ENCODE measurements around the gene NCR3LG1.

The NCR3LG1 gene

DNA sequence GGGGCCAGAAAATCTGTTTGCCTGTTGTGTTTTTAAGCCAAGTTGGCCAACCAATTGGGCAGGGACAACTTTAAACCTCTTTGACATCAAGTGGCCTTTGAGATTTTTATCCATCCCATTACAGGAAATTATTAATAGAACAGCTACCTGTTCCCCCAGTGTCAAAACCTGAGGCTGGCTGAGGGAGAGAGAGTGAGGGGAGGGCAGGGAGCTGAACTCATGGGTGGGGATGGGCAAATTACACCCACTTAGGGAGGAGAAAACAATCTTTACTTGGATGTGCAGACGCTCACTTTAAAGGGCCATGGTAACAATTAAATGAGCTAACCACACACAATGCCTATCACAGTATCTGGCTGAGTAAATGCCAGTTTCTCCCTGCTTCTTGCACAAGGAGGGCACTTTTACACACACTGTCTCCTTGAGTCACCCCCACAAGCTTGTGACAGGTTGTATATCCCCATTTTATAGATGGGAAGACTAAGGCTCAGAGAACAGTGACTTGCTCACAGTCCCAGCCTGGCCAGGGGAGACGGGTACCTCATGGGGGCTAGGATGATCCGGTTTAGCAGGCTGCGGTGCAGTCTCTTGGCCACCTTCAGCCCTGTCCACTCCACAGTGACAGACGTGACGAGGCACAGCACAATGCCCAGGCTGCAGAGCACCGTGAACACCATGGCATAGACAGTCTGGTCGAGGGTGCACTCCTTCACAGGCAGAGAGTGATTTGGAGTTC, 54.6 kb downstream of the NCR3LG1 start:
- Histone ChIP-seq H2BK5ac (ENCODE audit: low read depth, low read length, poor library complexity, severe bottlenecking) (no peak overlapping the region), H3K4me1 (ENCODE audit: control insufficient read depth, insufficient read depth, low read depth, low read length) (peaks cover 2% of the 10 kb centered on the region), H3K4ac (ENCODE audit: low read depth in 1 of 2, low read length in 2 of 2) (no peak overlapping the region), H3K9ac (ENCODE audit: low read length) (no peak overlapping the region), H4K8ac (ENCODE audit: low read length) (no peak overlapping the region), H3K4me3 (ENCODE audit: insufficient read depth in 1 of 2, low read depth in 1 of 2, low read length in 2 of 2) (peak overlapping the region in 1 of 2 experiments; percentile 11), H2BK120ac (ENCODE audit: low read depth, low read length) (no peak overlapping the region), H3K79me1 (replicated peaks; ENCODE audit: low read length, poor library complexity, severe bottlenecking) (no peaks in the 10 kb centered on the region), H3K18ac (ENCODE audit: low read depth in 1 of 2, low read length in 2 of 2) (no peak overlapping the region), H3K27ac (ENCODE audit: low read length, poor library complexity, severe bottlenecking) (no peak overlapping the region), H3K27me3 (ENCODE audit: control insufficient read depth in 1 of 2, insufficient read depth in 1 of 2, low read length in 2 of 2) (peaks cover 7 to 26% of the 10 kb centered on the region in 2 experiments), H2AK5ac (ENCODE audit: low read length, severe bottlenecking) (no peak overlapping the region), H3K14ac (ENCODE audit: low read length in 2 of 2) (peak overlapping the region in 1 of 2 experiments; percentile 25), H3K36me3 (ENCODE audit: control insufficient read depth in 1 of 2, insufficient read depth in 2 of 2, low read depth in 1 of 2, low read length in 2 of 2) (no peaks in the 10 kb centered on the region), H3K9me3 (ENCODE audit: control insufficient read depth, low read length) (no peaks in the 10 kb centered on the region), H2BK15ac (ENCODE audit: low read depth, poor library complexity, severe bottlenecking) (no peak overlapping the region), H3K4me2 (ENCODE audit: low read length, poor library complexity, severe bottlenecking) (no peak overlapping the region), H2AFZ (ENCODE audit: low read depth, low read length) (no peak overlapping the region), H2BK12ac (ENCODE audit: low read length in 2 of 2) (no peak overlapping the region), H4K91ac (ENCODE audit: low read length) (no peak overlapping the region), H3K23ac (ENCODE audit: low read length in 2 of 2) (no peak overlapping the region)
- 87% methylated on average over 8 of the region's 8 CpGs for WGBS
- DNase-seq = no peak

DNA sequence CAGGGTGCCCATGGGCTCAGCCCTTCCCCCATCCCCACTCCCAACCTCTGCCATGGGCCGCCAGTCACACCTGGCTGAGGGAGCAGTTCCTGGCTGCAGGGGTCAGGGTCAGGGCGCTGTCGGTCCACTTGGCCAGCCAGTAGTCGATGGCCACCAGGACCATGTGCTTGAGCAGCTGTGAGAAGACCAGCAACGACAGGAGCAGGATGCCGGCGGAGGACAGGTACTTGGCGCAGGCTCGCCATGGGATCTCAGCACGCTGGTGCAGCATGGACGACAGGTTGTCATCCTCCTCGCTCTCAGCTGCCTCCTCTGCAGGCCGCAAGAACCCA, 55.2 kb downstream of the NCR3LG1 start:
- Histone ChIP-seq H2BK12ac (ENCODE audit: low read length in 2 of 2) (no peak overlapping the region), H3K4me3 (ENCODE audit: insufficient read depth in 1 of 2, low read depth in 1 of 2, low read length in 2 of 2) (no peak overlapping the region), H3K4me1 (ENCODE audit: control insufficient read depth, insufficient read depth, low read depth, low read length) (peaks cover 2% of the 10 kb centered on the region), H3K79me1 (replicated peaks; ENCODE audit: low read length, poor library complexity, severe bottlenecking) (no peaks in the 10 kb centered on the region), H3K4me2 (ENCODE audit: low read length, poor library complexity, severe bottlenecking) (no peak overlapping the region), H4K91ac (ENCODE audit: low read length) (no peak overlapping the region), H3K27me3 (ENCODE audit: control insufficient read depth in 1 of 2, insufficient read depth in 1 of 2, low read length in 2 of 2) (peaks cover 4 to 27% of the 10 kb centered on the region in 2 experiments), H3K4ac (ENCODE audit: low read depth in 1 of 2, low read length in 2 of 2) (no peak overlapping the region), H3K27ac (ENCODE audit: low read length, poor library complexity, severe bottlenecking) (no peak overlapping the region), H3K9me3 (ENCODE audit: control insufficient read depth, low read length) (no peaks in the 10 kb centered on the region), H2AFZ (ENCODE audit: low read depth, low read length) (no peak overlapping the region), H2AK5ac (ENCODE audit: low read length, severe bottlenecking) (no peak overlapping the region), H2BK120ac (ENCODE audit: low read depth, low read length) (no peak overlapping the region), H3K23ac (ENCODE audit: low read length in 2 of 2) (no peak overlapping the region), H4K8ac (ENCODE audit: low read length) (no peak overlapping the region), H3K14ac (ENCODE audit: low read length in 2 of 2) (no peak overlapping the region), H2BK15ac (ENCODE audit: low read depth, poor library complexity, severe bottlenecking) (no peak overlapping the region), H3K18ac (ENCODE audit: low read depth in 1 of 2, low read length in 2 of 2) (no peak overlapping the region), H3K36me3 (ENCODE audit: control insufficient read depth in 1 of 2, insufficient read depth in 2 of 2, low read depth in 1 of 2, low read length in 2 of 2) (no peaks in the 10 kb centered on the region), H3K9ac (ENCODE audit: low read length) (no peak overlapping the region), H2BK5ac (ENCODE audit: low read depth, low read length, poor library complexity, severe bottlenecking) (no peak overlapping the region)
- WGBS = 97% methylated on average over 13 of the region's 13 CpGs
- DNase-seq = no peak

DNA sequence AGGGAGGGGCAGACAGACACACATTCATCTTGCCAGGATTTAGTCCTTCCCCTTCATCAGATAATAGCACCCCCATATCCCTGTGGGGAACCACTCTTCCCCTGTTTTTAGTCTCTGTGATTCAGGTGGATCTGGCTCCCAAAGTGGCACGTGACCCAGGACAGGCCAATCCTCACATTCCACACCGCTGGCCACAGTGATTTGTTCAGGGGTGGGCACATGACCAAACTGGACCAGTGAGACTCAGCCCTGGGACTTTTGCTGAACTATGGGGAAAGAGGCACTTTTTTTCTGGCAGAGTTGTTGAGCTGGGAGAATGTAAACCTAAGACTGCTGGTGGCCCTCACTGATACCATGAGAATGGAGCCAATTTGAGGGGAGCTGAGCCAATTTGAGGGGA, 56.0 kb downstream of the NCR3LG1 start:
- Histone ChIP-seq H4K8ac (ENCODE audit: low read length) (no peak overlapping the region), H3K4me1 (ENCODE audit: control insufficient read depth, insufficient read depth, low read depth, low read length) (peaks cover 2% of the 10 kb centered on the region), H3K4me3 (ENCODE audit: insufficient read depth in 1 of 2, low read depth in 1 of 2, low read length in 2 of 2) (no peak overlapping the region), H2BK15ac (ENCODE audit: low read depth, poor library complexity, severe bottlenecking) (no peak overlapping the region), H3K18ac (ENCODE audit: low read depth in 1 of 2, low read length in 2 of 2) (no peak overlapping the region), H2BK5ac (ENCODE audit: low read depth, low read length, poor library complexity, severe bottlenecking) (no peak overlapping the region), H2BK120ac (ENCODE audit: low read depth, low read length) (no peak overlapping the region), H3K23ac (ENCODE audit: low read length in 2 of 2) (no peak overlapping the region), H3K9ac (ENCODE audit: low read length) (no peak overlapping the region), H3K14ac (ENCODE audit: low read length in 2 of 2) (no peak overlapping the region), H2AFZ (ENCODE audit: low read depth, low read length) (no peak overlapping the region), H4K91ac (ENCODE audit: low read length) (no peak overlapping the region), H2BK12ac (ENCODE audit: low read length in 2 of 2) (no peak overlapping the region), H3K27me3 (ENCODE audit: control insufficient read depth in 1 of 2, insufficient read depth in 1 of 2, low read length in 2 of 2) (peaks cover 4 to 28% of the 10 kb centered on the region in 2 experiments), H3K9me3 (ENCODE audit: control insufficient read depth, low read length) (no peaks in the 10 kb centered on the region), H3K27ac (ENCODE audit: low read length, poor library complexity, severe bottlenecking) (no peak overlapping the region), H3K36me3 (ENCODE audit: control insufficient read depth in 1 of 2, insufficient read depth in 2 of 2, low read depth in 1 of 2, low read length in 2 of 2) (no peaks in the 10 kb centered on the region), H3K79me1 (replicated peaks; ENCODE audit: low read length, poor library complexity, severe bottlenecking) (no peaks in the 10 kb centered on the region), H3K4me2 (ENCODE audit: low read length, poor library complexity, severe bottlenecking) (no peak overlapping the region), H3K4ac (ENCODE audit: low read depth in 1 of 2, low read length in 2 of 2) (no peak overlapping the region), H2AK5ac (ENCODE audit: low read length, severe bottlenecking) (no peak overlapping the region)
- 73% methylated on average over 2 of the region's 2 CpGs for WGBS
- DNase-seq = no peak

DNA sequence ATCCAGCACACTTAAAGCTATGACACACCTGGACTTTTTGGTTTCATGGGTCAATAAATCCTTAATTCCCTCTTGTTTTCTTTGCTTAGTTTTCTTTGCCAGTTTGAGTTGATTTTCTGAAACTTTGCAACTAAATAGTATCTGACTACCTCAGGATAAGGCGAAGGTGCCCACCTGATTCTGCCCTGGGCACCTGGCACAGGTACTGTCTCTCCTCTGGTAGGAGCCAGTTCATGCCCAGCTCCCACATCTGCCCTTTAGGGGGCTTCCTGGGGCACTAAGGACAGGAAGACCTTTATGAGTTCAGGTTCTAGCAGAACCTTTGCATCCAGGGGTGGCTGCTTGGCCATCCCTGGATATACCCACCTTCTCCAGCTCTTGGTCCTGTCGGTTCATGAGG, 56.4 kb downstream of the NCR3LG1 start:
- no peak overlapping the region for H2AFZ ChIP-seq (ENCODE audit: low read depth, low read length)
- no peak for DNase-seq
- no peaks in the 10 kb centered on the region for H3K9me3 ChIP-seq (ENCODE audit: control insufficient read depth, low read length)
- H3K27ac ChIP-seq (ENCODE audit: low read length, poor library complexity, severe bottlenecking) = no peak overlapping the region
- H3K79me1 ChIP-seq (replicated peaks; ENCODE audit: low read length, poor library complexity, severe bottlenecking) = no peaks in the 10 kb centered on the region
- no peak overlapping the region for H3K4me2 ChIP-seq (ENCODE audit: low read length, poor library complexity, severe bottlenecking)
- 73% methylated on average over 2 of the region's 2 CpGs for WGBS
- H2AK5ac ChIP-seq (ENCODE audit: low read length, severe bottlenecking) = no peak overlapping the region
- H3K4ac ChIP-seq (ENCODE audit: low read depth in 1 of 2, low read length in 2 of 2) = no peak overlapping the region
- no peak overlapping the region for H4K8ac ChIP-seq (ENCODE audit: low read length)
- H2BK15ac ChIP-seq (ENCODE audit: low read depth, poor library complexity, severe bottlenecking) = no peak overlapping the region
- no peak overlapping the region for H3K18ac ChIP-seq (ENCODE audit: low read depth in 1 of 2, low read length in 2 of 2)
- H3K4me3 ChIP-seq (ENCODE audit: insufficient read depth in 1 of 2, low read depth in 1 of 2, low read length in 2 of 2) = no peak overlapping the region
- H2BK5ac ChIP-seq (ENCODE audit: low read depth, low read length, poor library complexity, severe bottlenecking) = no peak overlapping the region
- no peak overlapping the region for H3K14ac ChIP-seq (ENCODE audit: low read length in 2 of 2)
- H3K36me3 ChIP-seq (ENCODE audit: control insufficient read depth in 1 of 2, insufficient read depth in 2 of 2, low read depth in 1 of 2, low read length in 2 of 2) = no peaks in the 10 kb centered on the region
- peaks cover 2% of the 10 kb centered on the region for H3K4me1 ChIP-seq (ENCODE audit: control insufficient read depth, insufficient read depth, low read depth, low read length)
- no peak overlapping the region for H2BK12ac ChIP-seq (ENCODE audit: low read length in 2 of 2)
- H4K91ac ChIP-seq (ENCODE audit: low read length) = no peak overlapping the region
- no peak overlapping the region for H2BK120ac ChIP-seq (ENCODE audit: low read depth, low read length)
- H3K23ac ChIP-seq (ENCODE audit: low read length in 2 of 2) = no peak overlapping the region
- H3K9ac ChIP-seq (ENCODE audit: low read length) = no peak overlapping the region
- peaks cover 4 to 33% of the 10 kb centered on the region in 2 experiments for H3K27me3 ChIP-seq (ENCODE audit: control insufficient read depth in 1 of 2, insufficient read depth in 1 of 2, low read length in 2 of 2)

Measured in mesenchymal stem cell (in vitro differentiated cells and primary cell).